Right lobe of liver (tissue), 4 donors: ENCODE data around the gene ZFP64.

Experiments
- CTCF ChIP-seq, 4 donors: fragments of 200-600 bp in 3 of 4; fragments of 450-650 bp in 1 of 4; IDR thresholded peaks; one replicate each; pipeline versions ENCODE4 v1.5.1 to v1.8.0; 2016 to 2022; ENCODE audit warnings: antibody characterized with exemption in 4 of 4, mild to moderate bottlenecking in 2 of 4
- POLR2A ChIP-seq: fragments of 450-650 bp; IDR thresholded peaks from one replicate; pipeline ENCODE4 v1.6.1; 2017; ENCODE audit warnings: antibody characterized with exemption, mild to moderate bottlenecking
- donor health status: DM: no; HTN: no; CAD: no.
- donor health status: DM: no; HTN: no; CAD: no.
- donor health status: DM: no; HTN: yes; CAD: no.

DNA sequence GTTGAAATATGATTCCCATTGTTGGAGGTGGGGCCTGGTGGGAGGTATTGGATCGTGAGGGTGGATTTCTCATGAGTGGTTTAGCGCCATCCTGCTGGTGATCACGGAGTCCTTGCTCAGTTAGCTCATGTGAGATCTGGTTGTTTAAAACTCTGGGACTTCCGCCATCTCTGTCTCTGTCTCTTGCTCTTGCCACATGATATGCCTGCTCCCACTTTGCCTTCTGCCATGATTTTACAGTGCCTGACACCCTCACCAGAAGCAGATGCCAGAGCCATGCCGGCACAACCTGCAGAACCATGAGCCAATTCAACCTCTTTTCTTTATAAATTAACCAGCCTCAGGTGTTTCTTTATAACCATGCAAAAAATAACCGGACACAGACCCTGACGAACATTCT, 44.7 kb upstream of the ZFP64 start:
- TF ChIP-seq CTCF (IDR thresholded peaks at IDR 0.05) = no peak
- no peak for TF ChIP-seq POLR2A
